Esophagus muscularis mucosa (tissue), 4 donors: ENCODE results near the gene RPL31. TPM values are rescaled to one million over a fixed set of nuclear protein-coding genes. Genes with fewer than 3 reads are reported as not detected.

Experiments used
- DNase-seq: peaks from one replicate; pipeline ENCODE4 v3.0.0-alpha.2; 2017; ENCODE audit errors: extremely low spot score
- H3K27ac ChIP-seq, 4 donors: fragments of 200-600 bp; sonication (generic); replicated peaks in 1 of 4; 1 replicate in 3 of 4; 2 replicates in 1 of 4; pipeline ENCODE4 v1.5.1; 2016 to 2019; ENCODE audit warnings: mild to moderate bottlenecking in 1 of 4
- H3K27me3 ChIP-seq, 4 donors: fragments of 200-600 bp; sonication (generic); one replicate each; pipeline versions ENCODE4 v1.5.1 to v1.6.0; 2016 to 2019
- H3K36me3 ChIP-seq, 4 donors: fragments of 200-600 bp; sonication (generic); one replicate each; pipeline ENCODE4 v1.5.1; 2016 to 2019
- H3K4me1 ChIP-seq, 4 donors: fragments of 200-600 bp; sonication (generic); one replicate each; pipeline ENCODE4 v1.5.1; 2016 to 2019
- H3K4me3 ChIP-seq, 4 donors: fragments of 200-600 bp; sonication (generic); 1 replicate in 2 of 4; 2 replicates in 2 of 4; pipeline ENCODE4 v1.5.1; 2016 to 2019; ENCODE audit warnings: mild to moderate bottlenecking in 4 of 4, moderate library complexity in 1 of 4
- H3K9me3 ChIP-seq, 4 donors: fragments of 200-600 bp; sonication (generic); 1 replicate in 3 of 4; 2 replicates in 1 of 4; pipeline ENCODE4 v1.5.1; 2016 to 2019
- EP300 ChIP-seq: sonication (generic); formaldehyde crosslinking; IDR thresholded peaks from one replicate; pipeline ENCODE4 v1.6.1; 2017; ENCODE audit warnings: antibody characterized with exemption
- POLR2A ChIP-seq: fragments of 450-650 bp; IDR thresholded peaks from one replicate; pipeline ENCODE4 v1.6.1; 2017; ENCODE audit warnings: antibody characterized with exemption, moderate library complexity, mild to moderate bottlenecking, low read depth
- POLR2AphosphoS5 ChIP-seq, 2 donors: sonication (generic); formaldehyde crosslinking; IDR thresholded peaks; one replicate each; pipeline ENCODE4 v1.6.1; 2017; ENCODE audit warnings: antibody characterized with exemption in 2 of 2
- WGBS: methylation state at CpG from one replicate; pipeline ENCODE4 v1.1.5; 2018; 5-methylcytosine and 5-hydroxymethylcytosine counted together
- intact Hi-C: fragments of 100-400 bp; cut with DNase I; formaldehyde crosslinking; loops from one replicate; pipeline ENCODE4 v1.15.1; 2023
- total RNA-seq, 4 donors: library from RNA; depleted of rRNA; stranded (reverse); fragments of >200 nt; gene quantifications; one replicate each; pipeline versions ENCODE4 v1.1.0 to v1.2.1, GENCODE V29; 2016
- TF ChIP-seq, protein P1 (sequence below), 3 experiments: fragments of 200-600 bp in 2 of 3; fragments of 450-650 bp in 1 of 3; sonication (generic) in 2 of 3; IDR thresholded peaks; one replicate each; pipeline ENCODE4 v1.5.1; 2017 to 2019; ENCODE audit warnings: antibody characterized with exemption in 3 of 3, mild to moderate bottlenecking in 2 of 3, moderate library complexity in 1 of 3

The RPL31 gene
- total RNA-seq, 4 donors from 2014 or later: 645 to 2,101 (median 1,206) TPM

DNA sequence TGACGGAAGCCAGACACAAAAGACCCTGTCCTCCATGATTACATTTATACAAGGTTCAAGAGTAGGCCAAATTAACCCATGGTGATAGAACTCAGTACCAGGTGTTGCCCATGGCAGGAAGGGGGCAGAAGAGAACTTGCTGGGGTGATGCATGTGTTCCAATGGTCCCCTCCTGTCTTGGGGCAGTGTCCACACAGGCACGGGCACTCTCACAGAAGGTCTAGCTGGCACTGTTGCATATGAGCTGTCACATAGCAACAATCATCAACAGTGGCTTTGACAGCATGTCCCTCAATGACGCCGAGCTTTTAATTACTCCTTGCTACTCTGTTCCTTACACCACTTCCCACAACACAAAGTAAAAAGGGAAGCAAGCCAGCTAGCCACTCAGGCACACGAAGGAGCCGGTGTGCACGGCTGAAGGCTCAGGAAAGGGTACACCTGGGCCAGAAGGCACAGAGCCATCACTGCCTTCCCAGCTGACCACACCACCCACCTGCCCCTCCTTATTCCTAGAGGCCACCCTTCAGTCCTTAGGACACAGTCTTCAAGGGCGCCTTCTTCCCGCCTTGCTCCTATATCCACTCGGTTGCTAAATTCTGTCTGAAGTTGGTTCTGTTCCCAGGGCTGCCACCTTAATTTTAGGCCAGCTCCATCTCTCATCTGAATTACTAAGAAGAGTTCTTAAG lies 28.9 kb downstream of the RPL31 start:
- WGBS: 82% methylated on average over 10 of the region's 10 CpGs
- Histone ChIP-seq H3K9me3 (no peaks in the 10 kb centered on the region), H3K36me3 (peaks cover 41 to 85% (median 68%) of the 10 kb centered on the region in 4 donors)

DNA sequence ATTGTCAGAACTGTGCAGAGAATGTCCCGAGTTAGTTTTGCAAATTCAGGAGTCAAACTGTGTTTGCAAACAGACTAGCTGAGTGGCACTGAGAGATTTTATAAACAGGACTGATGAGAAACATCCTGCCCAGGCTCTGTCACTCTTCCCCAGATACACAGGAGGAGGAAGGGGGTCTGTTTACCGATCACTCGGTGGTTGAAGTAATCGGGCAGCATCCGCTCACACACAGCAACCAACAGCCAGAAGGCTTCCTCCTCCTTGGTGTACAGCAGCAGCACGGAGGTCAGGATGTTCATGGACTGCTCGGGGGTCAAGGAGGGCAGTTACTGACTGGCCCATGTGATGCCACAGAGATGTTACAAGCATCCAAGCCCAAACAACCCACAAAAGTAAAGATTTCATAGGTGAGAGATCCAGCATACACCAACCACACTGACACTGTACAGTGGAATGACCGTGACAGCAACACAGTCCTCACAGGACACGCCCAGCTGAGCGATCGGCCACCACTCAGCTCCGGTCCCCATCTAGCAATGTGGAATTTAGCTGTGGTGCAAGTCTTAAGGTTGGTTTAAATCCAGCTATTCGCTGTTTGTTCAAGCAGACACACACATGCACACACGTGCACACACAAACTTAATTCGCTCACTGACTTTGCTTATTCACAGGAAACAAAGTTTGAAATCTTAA lies 30.1 kb downstream of the RPL31 start:
- Histone ChIP-seq H3K9me3 (no peaks in the 10 kb centered on the region), H3K27ac (no peak overlapping the region), H3K36me3 (peaks cover 30 to 85% (median 66%) of the 10 kb centered on the region in 4 donors), H3K4me3 (no peak overlapping the region), H3K4me1 (peaks cover 0 to 10% (median 4%) of the 10 kb centered on the region in 4 donors), H3K27me3 (no peaks in the 10 kb centered on the region)
- TF ChIP-seq POLR2AphosphoS5 (IDR thresholded peaks at IDR 0.05) (no peak), EP300 (no peak), POLR2A (no peak)
- TF ChIP-seq, protein P1, sequence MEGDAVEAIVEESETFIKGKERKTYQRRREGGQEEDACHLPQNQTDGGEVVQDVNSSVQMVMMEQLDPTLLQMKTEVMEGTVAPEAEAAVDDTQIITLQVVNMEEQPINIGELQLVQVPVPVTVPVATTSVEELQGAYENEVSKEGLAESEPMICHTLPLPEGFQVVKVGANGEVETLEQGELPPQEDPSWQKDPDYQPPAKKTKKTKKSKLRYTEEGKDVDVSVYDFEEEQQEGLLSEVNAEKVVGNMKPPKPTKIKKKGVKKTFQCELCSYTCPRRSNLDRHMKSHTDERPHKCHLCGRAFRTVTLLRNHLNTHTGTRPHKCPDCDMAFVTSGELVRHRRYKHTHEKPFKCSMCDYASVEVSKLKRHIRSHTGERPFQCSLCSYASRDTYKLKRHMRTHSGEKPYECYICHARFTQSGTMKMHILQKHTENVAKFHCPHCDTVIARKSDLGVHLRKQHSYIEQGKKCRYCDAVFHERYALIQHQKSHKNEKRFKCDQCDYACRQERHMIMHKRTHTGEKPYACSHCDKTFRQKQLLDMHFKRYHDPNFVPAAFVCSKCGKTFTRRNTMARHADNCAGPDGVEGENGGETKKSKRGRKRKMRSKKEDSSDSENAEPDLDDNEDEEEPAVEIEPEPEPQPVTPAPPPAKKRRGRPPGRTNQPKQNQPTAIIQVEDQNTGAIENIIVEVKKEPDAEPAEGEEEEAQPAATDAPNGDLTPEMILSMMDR (IDR thresholded peaks at IDR 0.05): no peak
- 87% methylated on average over 15 of the region's 15 CpGs for WGBS
- no peak for DNase-seq
- intact Hi-C loops: no loop called here

More for the DNA sequence above, 28.9 kb downstream of the RPL31 start:
- no peak for DNase-seq
- peaks cover 0 to 10% (median 4%) of the 10 kb centered on the region in 4 donors for H3K4me1 ChIP-seq
- intact Hi-C loops: no loop called here
- no peak overlapping the region for H3K27ac ChIP-seq
- H3K27me3 ChIP-seq: no peaks in the 10 kb centered on the region
- TF ChIP-seq, protein P1 (IDR thresholded peaks at IDR 0.05): no peak
- no peak for TF ChIP-seq POLR2A
- TF ChIP-seq POLR2AphosphoS5 (IDR thresholded peaks at IDR 0.05): no peak
- no peak for TF ChIP-seq EP300
- no peak overlapping the region for H3K4me3 ChIP-seq

DNA sequence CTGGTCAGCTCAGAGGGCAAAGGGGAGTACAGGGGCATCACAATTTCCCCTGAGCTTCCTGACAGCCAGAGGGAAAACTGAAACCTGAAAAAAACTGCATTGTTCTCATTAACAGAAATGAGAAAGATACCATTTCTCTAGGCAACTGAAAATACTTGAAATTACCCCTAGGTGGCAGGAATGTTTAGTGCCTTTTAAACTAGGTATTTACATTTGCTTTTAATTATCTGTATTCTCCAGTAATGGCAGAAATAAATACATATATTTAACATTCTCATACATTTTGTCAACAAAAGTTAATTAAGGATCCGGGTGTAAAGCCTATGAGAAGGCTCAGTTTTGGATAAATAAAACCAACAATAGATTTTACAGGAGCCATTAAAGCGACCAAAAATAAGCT lies 34.5 kb downstream of the RPL31 start:
- 75% methylated on average over 2 of the region's 2 CpGs for WGBS
- H3K4me1 ChIP-seq: no peaks in the 10 kb centered on the region
- intact Hi-C loops: loop anchor here (2.0 to 5.0 kb wide), 2 partner anchors 116 to 171 kb away; no protein-coding TSS in a partner anchor
- no peak for DNase-seq
- H3K36me3 ChIP-seq: peaks cover 26 to 96% (median 76%) of the 10 kb centered on the region in 4 donors
- no peaks in the 10 kb centered on the region for H3K27me3 ChIP-seq
- TF ChIP-seq POLR2A (no peak), POLR2AphosphoS5 (IDR thresholded peaks at IDR 0.05) (no peak)
- TF ChIP-seq, protein P1 (IDR thresholded peaks at IDR 0.05): peak; percentile 50 to 57 (median 51)
- no peak overlapping the region for H3K27ac ChIP-seq
- H3K4me3 ChIP-seq: no peak overlapping the region
- no peaks in the 10 kb centered on the region for H3K9me3 ChIP-seq

DNA sequence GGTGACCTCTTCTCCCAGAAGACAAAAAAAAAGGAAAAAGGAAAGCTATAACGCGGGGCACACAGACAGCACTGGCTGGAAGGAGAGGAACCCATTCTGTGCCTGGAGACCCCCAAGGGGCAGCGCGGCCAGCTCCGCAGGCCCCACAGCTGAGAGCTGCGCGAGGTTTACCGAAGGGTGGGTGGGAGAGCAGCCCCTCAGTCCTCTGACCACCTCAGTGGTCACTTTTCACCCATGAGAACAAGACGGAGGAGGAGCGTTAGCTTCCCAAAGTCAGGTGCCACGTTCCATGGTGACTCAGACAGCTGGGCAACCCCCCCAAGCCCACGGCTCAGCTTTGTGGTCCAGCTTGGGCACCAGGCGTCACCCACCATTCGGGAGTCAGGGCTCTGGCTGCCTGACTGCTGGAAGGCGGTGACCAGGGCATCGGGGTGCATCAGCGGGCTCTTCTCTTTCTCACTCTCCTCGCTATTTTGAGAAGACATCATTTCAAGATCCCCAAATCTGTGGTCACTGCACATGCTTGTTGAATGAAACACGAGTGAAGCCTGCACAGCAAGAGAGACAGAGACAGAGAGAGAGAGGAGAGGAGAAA lies 35.2 kb downstream of the RPL31 start:
- 91% methylated on average over 19 of the region's 19 CpGs for WGBS
- H3K36me3 ChIP-seq: peaks cover 26 to 89% (median 74%) of the 10 kb centered on the region in 4 donors
- H3K9me3 ChIP-seq: no peaks in the 10 kb centered on the region

More for the DNA sequence above, 35.2 kb downstream of the RPL31 start:
- intact Hi-C loops: loop anchor here (2.0 to 5.0 kb wide), 2 partner anchors 116 to 170 kb away; no protein-coding TSS in a partner anchor
- Histone ChIP-seq H3K4me1 (no peaks in the 10 kb centered on the region), H3K4me3 (no peak overlapping the region), H3K27me3 (no peaks in the 10 kb centered on the region), H3K27ac (no peak overlapping the region)
- no peak for DNase-seq
- no peak for TF ChIP-seq EP300
- TF ChIP-seq, protein P1 (IDR thresholded peaks at IDR 0.05): no peak
- TF ChIP-seq POLR2AphosphoS5 (IDR thresholded peaks at IDR 0.05): no peak
- TF ChIP-seq POLR2A: no peak
